GM19468 (cell line): Measurements from ENCODE around the gene ATP8A2.
"Not testable (repeated sequence)": the region's sequence is repeated elsewhere in the genome, so short reads cannot be mapped to it uniquely, and the experiment has no call there.

ENCODE experiments used
- ATAC-seq: cut with Tn5 transposase; IDR thresholded peaks from one replicate; pipeline ENCODE4 v1.9.1; 2021; ENCODE audit warnings: mild to moderate bottlenecking, moderate library complexity, moderate number of reproducible peaks; ENCODE audit not compliant: unreplicated experiment; ENCODE audit errors: extremely low read depth

ATP8A2 gene

DNA sequence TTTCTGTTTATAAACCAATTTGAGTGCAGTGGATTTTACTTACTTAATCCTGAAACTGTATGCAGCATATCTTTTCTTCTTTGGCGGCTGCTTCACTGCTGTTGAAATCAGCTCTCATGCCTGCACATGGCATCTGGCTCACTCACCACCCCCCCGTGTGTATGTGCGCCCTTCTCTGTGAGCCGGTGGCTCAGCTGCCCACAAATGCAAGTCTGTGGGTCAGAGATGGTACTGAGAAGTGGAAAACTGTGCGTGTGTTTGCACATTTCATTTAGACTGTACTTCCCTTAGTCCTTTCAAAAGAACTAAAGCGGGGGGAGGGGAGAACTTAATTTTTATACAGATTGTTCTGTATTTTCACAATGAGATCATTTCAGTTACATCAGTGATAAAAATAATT lies 372.4 kb downstream of the ATP8A2 start:
- no peak for ATAC-seq

DNA sequence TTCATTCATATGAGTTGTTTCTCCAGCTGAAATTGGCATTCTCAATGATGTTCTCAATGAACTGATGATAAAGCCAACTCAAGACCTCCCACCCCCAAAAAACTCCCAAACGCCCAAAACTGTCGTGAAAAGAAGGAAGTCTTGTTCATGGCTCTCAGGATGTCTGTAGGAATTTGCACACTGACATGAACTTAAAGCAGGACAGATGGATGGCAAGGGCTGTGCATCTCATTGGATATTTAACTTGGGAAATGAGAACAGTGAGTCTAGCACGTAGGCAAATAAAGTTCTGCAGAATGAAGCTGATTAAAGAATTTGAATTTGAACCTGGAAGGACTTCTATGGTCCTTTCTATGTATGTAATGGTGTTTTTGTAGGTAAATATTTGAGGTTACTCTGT lies 374.4 kb downstream of the ATP8A2 start:
- ATAC-seq: no peak

DNA sequence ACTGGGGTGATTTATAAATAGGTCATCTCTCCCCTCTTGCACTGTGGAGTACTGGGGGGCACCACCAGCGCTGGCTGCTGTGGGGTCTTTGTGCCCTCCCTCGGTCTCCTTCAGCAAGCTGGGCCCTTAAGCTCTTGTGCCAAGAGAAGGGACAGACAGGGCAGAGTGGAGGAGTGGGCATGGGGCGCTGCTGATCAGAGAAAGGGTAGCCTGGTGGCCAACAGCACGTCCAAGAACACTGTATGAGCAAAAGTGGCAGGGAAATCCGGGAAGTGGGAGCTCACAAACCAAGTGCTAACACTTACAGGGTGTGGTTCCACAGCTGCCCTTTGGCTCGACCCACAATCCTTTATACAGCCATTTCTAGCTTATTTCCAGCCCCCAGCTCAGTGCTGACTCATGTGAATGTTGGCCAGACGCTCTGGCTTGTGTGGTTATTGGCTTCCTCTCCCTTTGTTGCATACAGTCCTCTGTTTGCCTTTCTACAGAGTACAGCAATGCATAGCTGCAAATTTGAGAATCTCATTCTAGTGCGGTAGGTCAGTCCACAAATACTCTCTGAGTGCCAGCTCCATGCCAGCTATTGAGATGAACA lies 381.3 kb downstream of the ATP8A2 start:
- no peak for ATAC-seq

DNA sequence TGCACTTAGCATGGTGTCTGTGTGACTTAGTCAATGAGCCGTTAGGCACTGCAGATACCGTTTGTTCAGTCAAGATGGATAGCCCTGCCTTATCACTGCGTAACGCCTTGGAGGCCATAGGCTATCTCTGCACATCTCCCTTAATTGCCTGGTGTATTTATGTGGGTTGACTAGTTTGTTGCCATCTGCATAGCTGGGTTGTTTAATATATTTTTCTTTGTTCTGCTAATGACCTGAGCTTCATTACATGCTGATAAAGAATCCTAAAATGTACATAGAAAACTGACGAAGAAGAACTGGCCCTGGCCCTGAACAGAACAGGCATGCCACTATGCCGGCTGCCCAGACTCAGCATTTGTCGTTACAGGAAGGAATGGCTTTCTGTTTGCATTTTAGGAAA lies 382.2 kb downstream of the ATP8A2 start:
- ATAC-seq: no peak

GRCh38 chr13:25756251-25756650 lies 384.5 kb downstream of the ATP8A2 start:
- ATAC-seq: no peak

DNA sequence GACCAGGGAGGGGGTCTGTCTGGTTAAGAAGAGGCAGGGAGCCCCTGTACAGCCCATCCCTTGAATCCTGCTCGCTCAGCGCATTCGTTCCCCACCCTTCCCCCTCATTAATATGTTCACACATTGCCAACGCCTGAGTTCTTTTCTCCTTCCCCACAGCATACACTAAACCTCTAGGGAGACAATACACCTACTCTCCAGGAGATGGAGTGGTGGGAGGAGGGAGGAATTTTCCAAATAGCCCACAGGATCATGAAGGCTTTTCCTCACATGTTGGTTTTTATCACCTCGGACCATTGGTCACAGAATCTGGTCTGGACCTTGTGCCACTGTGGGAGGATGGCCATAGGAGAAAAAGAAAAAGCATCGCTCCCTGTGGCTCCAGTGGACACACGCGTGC lies 385.1 kb downstream of the ATP8A2 start:
- ATAC-seq: no peak

- no peak for ATAC-seq
Measured at GRCh38 chr13:25761041-25761440, 389.3 kb downstream of the ATP8A2 start.

- no peak for ATAC-seq
Measured at GRCh38 chr13:25762281-25762680, 390.5 kb downstream of the ATP8A2 start.

DNA sequence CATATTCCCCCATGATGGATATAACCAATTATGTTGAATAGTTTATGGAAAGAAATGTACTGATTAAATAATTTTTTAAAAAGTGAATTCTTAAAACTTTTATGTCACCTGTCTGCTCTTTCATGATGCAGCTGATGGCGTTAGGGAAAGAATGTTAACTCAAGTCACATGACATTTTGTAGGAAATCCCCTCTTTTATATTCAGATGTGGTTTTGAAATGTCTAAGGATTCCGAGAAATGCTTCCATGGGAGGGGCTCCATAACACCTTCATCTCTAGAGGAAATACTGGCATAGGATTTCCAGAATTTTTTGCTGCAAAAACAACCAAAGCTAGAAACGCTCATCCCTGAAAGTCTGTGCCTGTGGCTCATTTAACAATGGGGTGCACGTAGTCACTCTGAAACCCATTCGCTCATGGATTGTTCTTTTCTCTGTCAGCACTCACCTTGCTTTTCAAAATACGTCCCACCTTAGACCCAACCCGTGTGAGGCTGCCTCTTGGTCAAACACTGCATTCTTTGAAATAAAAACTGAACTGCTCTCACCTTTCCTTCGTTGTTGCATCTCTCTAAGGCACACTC lies 391.1 kb downstream of the ATP8A2 start:
- ATAC-seq: no peak

DNA sequence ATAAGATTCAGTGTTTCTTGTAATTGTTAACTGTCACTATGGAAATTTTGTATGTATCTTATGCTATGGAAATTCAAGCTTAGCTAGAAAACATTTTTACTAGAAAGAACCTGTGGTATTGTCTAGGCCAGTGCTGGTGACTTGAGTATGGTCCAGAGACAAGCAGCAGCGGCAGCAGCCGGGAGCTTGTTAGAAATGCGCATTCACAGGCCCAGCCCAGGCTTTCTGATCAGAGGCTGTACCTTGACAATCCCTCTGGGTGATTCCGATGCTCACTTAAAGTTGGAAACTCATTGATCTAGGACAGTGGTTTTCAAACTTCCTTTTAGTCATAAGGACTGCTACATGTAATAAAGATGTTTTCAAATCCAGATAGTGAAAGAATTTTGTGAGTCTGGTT lies 392.6 kb downstream of the ATP8A2 start:
- no peak for ATAC-seq

- ATAC-seq: no peak
Measured at GRCh38 chr13:25765266-25765665, 393.5 kb downstream of the ATP8A2 start.

DNA sequence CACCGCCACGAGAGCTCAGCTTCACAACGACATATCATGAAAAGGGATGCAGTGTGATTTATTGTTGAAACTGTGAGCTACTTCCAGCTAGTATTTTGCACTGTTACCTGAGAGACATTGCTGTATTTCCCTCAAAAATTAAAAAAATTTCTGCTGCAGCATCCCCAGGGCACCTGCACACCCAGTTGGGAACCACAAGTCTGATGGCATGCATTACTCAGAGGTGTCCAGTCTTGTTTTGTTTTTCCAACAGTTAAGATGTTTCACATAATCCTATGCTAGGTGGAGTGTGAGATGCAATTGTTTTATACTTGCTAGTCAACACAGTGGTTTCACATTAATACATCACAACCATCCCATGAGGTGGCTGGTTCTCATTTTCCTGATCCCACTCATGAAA lies 394.8 kb downstream of the ATP8A2 start:
- no peak for ATAC-seq

- ATAC-seq: no peak
Measured at GRCh38 chr13:25766991-25767390, 395.2 kb downstream of the ATP8A2 start.

GRCh38 chr13:25768376-25768775 lies 396.6 kb downstream of the ATP8A2 start:
- ATAC-seq: no peak

DNA sequence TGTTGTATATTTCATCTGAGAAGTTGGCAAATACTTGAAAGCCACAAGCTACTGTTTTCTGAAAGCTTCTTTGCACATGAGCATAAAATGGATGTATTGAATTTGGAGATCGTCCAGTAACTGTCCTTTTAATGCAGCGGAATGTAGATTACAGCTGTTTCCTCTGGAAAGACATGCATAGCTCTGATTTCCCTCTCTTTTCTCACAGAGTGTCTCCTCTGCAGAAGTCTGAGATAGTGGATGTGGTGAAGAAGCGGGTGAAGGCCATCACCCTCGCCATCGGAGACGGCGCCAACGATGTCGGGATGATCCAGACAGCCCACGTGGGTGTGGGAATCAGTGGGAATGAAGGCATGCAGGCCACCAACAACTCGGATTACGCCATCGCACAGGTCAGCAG lies 397.1 kb downstream of the ATP8A2 start:
- no peak for ATAC-seq

GRCh38 chr13:25770601-25771000 lies 398.8 kb downstream of the ATP8A2 start:
- ATAC-seq: no peak

GRCh38 chr13:25771202-25771601 lies 399.4 kb downstream of the ATP8A2 start:
- ATAC-seq: no peak

GRCh38 chr13:25771641-25772478 lies 400.1 kb downstream of the ATP8A2 start:
- ATAC-seq: no peak

DNA sequence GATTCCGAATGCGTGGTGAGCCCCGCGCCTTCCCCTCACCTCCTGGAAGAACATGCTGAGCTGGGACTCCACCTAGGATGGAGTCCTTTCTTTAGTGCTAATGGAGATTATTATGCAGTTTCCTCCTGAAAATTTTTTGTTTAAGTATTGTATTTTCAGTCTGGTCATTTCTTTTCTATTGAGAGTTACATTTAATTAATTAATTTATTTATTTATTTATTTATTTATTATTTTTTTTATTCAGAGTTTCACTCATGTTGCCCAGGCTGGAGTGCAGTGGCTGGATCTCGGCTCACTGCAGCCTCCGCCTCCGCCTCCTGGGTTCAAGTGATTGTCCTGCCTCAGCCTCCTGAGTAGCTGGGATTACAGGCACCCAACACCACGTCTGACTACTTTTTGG lies 400.8 kb downstream of the ATP8A2 start:
- ATAC-seq: not testable (repeated sequence)

DNA sequence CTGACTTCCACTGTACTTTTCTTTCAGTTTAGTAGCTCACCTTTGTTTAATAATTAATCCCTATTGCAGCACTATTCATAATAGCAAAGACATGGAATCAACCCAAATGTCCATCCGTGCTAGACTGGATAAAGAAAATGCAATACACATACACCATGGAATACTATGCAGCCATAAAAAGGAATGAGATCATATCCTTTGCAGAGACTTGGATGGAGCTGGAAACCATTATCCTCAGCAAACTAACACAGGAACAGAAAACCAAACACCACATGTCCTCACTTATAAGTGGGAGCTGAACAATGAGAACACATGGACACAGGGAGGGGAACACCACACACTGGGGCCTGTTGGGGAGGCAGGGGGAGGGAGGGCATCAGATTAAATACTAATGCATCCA lies 402.3 kb downstream of the ATP8A2 start:
- ATAC-seq: not testable (repeated sequence)

GRCh38 chr13:25775275-25775674 lies 403.5 kb downstream of the ATP8A2 start:
- no peak for ATAC-seq

GRCh38 chr13:25775986-25776385 lies 404.2 kb downstream of the ATP8A2 start:
- no peak for ATAC-seq
